Ectodermal cell (in vitro differentiated cells): ENCODE measurements around the gene ADGRF5.

ENCODE experiments used
- H3K27ac ChIP-seq: 2 replicates; pipeline ENCODE4 v1.7.0; 2013; ENCODE audit warnings: mild to moderate bottlenecking, low read depth, low read length; ENCODE audit not compliant: insufficient read depth, poor library complexity, severe bottlenecking
- H3K27me3 ChIP-seq: 2 replicates; pipeline ENCODE4 v1.7.0; 2013; ENCODE audit warnings: mild to moderate bottlenecking, low read length; ENCODE audit not compliant: insufficient read depth, control insufficient read depth, poor library complexity, severe bottlenecking
- H3K36me3 ChIP-seq: one replicate; pipeline ENCODE4 v1.7.0; 2013; ENCODE audit warnings: low read length; ENCODE audit not compliant: control insufficient read depth, insufficient read depth
- H3K4me1 ChIP-seq: one replicate; pipeline ENCODE4 v1.7.0; 2013; ENCODE audit warnings: low read length; ENCODE audit not compliant: control insufficient read depth, insufficient read depth
- H3K4me3 ChIP-seq: 2 replicates; pipeline ENCODE4 v1.7.0; 2013; ENCODE audit warnings: low read depth, low read length, control low read depth; ENCODE audit not compliant: insufficient read depth
- H3K9me3 ChIP-seq: 2 replicates; pipeline ENCODE4 v1.7.0; 2013; ENCODE audit warnings: mild to moderate bottlenecking, low read length, moderate library complexity; ENCODE audit not compliant: control insufficient read depth
- WGBS, 2 experiments: methylation state at CpG; one replicate each; pipeline ENCODE4 v1.1.7; 2013; ENCODE audit warnings: missing lambda C conversion rate in 2 of 2; 5-methylcytosine and 5-hydroxymethylcytosine counted together

ADGRF5 gene

GRCh38 chr6:46915866-46916265 is 5.9 kb downstream of the ADGRF5 start:
- Histone ChIP-seq H3K4me3 (no peak overlapping the region), H3K36me3 (no peaks in the 10 kb centered on the region), H3K4me1 (peaks cover 6% of the 10 kb centered on the region), H3K27ac (no peak overlapping the region), H3K27me3 (no peaks in the 10 kb centered on the region), H3K9me3 (no peaks in the 10 kb centered on the region)
- 91 to 96% methylated on average over 4 of the region's 4 CpGs for WGBS, 2 experiments

GRCh38 chr6:46915380-46915779 is 6.4 kb downstream of the ADGRF5 start:
- Histone ChIP-seq H3K4me1 (peaks cover 6% of the 10 kb centered on the region), H3K27me3 (no peaks in the 10 kb centered on the region), H3K27ac (no peak overlapping the region), H3K4me3 (no peak overlapping the region), H3K9me3 (no peaks in the 10 kb centered on the region), H3K36me3 (no peaks in the 10 kb centered on the region)

GRCh38 chr6:46914279-46914810 is 7.4 kb downstream of the ADGRF5 start:
- WGBS, 2 experiments = 72 to 85% methylated on average over 4 of the region's 4 CpGs
- H3K9me3 ChIP-seq = no peaks in the 10 kb centered on the region
- H3K4me1 ChIP-seq = peaks cover 6% of the 10 kb centered on the region
- H3K27me3 ChIP-seq = no peaks in the 10 kb centered on the region
- no peaks in the 10 kb centered on the region for H3K36me3 ChIP-seq
- no peak overlapping the region for H3K4me3 ChIP-seq
- no peak overlapping the region for H3K27ac ChIP-seq

- H3K9me3 ChIP-seq = no peaks in the 10 kb centered on the region
- H3K27me3 ChIP-seq = no peaks in the 10 kb centered on the region
- peaks cover 2% of the 10 kb centered on the region for H3K4me1 ChIP-seq
- 69 to 75% methylated on average over 2 of the region's 2 CpGs for WGBS, 2 experiments
- no peak overlapping the region for H3K4me3 ChIP-seq
- H3K27ac ChIP-seq = no peak overlapping the region
- no peaks in the 10 kb centered on the region for H3K36me3 ChIP-seq
Observed at GRCh38 chr6:46909371-46909770, 12.4 kb downstream of the ADGRF5 start.

GRCh38 chr6:46906776-46907175 is 15.0 kb downstream of the ADGRF5 start:
- Histone ChIP-seq H3K4me1 (no peaks in the 10 kb centered on the region), H3K27me3 (no peaks in the 10 kb centered on the region), H3K36me3 (no peaks in the 10 kb centered on the region), H3K9me3 (no peaks in the 10 kb centered on the region), H3K27ac (no peak overlapping the region), H3K4me3 (no peak overlapping the region)
- 85 to 92% methylated on average over 2 to 3 of the region's 3 CpGs for WGBS, 2 experiments

- no peaks in the 10 kb centered on the region for H3K4me1 ChIP-seq
- no peaks in the 10 kb centered on the region for H3K36me3 ChIP-seq
- no peaks in the 10 kb centered on the region for H3K27me3 ChIP-seq
- no peaks in the 10 kb centered on the region for H3K9me3 ChIP-seq
- H3K27ac ChIP-seq = no peak overlapping the region
- H3K4me3 ChIP-seq = no peak overlapping the region
- 78 to 100% methylated on average over 2 of the region's 3 CpGs for WGBS, 2 experiments
Observed at GRCh38 chr6:46904117-46904516, 17.6 kb downstream of the ADGRF5 start.

- WGBS, 2 experiments = 89 to 92% methylated on average over 4 of the region's 4 CpGs
- no peaks in the 10 kb centered on the region for H3K36me3 ChIP-seq
- H3K4me3 ChIP-seq = no peak overlapping the region
- H3K27me3 ChIP-seq = no peaks in the 10 kb centered on the region
- H3K9me3 ChIP-seq = no peaks in the 10 kb centered on the region
- H3K4me1 ChIP-seq = no peaks in the 10 kb centered on the region
- H3K27ac ChIP-seq = no peak overlapping the region
Observed at GRCh38 chr6:46903175-46903574, 18.6 kb downstream of the ADGRF5 start.

GRCh38 chr6:46901882-46902314 is 19.8 kb downstream of the ADGRF5 start:
- Histone ChIP-seq H3K27ac (no peak overlapping the region), H3K9me3 (no peaks in the 10 kb centered on the region), H3K4me1 (no peaks in the 10 kb centered on the region), H3K4me3 (no peak overlapping the region), H3K27me3 (no peaks in the 10 kb centered on the region), H3K36me3 (no peaks in the 10 kb centered on the region)
- 89 to 92% methylated on average over 5 of the region's 5 CpGs for WGBS, 2 experiments

GRCh38 chr6:46900266-46900665 is 21.5 kb downstream of the ADGRF5 start:
- Histone ChIP-seq H3K4me3 (no peak overlapping the region), H3K4me1 (no peaks in the 10 kb centered on the region), H3K27me3 (no peaks in the 10 kb centered on the region), H3K36me3 (no peaks in the 10 kb centered on the region), H3K9me3 (no peaks in the 10 kb centered on the region), H3K27ac (no peak overlapping the region)
- 83 to 95% methylated on average over 2 to 3 of the region's 3 CpGs for WGBS, 2 experiments

GRCh38 chr6:46899659-46900058 is 22.1 kb downstream of the ADGRF5 start:
- no peaks in the 10 kb centered on the region for H3K4me1 ChIP-seq
- no peaks in the 10 kb centered on the region for H3K36me3 ChIP-seq
- WGBS, 2 experiments = 78 to 86% methylated on average over 4 of the region's 4 CpGs
- H3K27ac ChIP-seq = no peak overlapping the region
- H3K4me3 ChIP-seq = no peak overlapping the region
- no peaks in the 10 kb centered on the region for H3K27me3 ChIP-seq
- H3K9me3 ChIP-seq = no peaks in the 10 kb centered on the region

- Histone ChIP-seq H3K4me1 (no peaks in the 10 kb centered on the region), H3K27me3 (no peaks in the 10 kb centered on the region), H3K4me3 (no peak overlapping the region), H3K27ac (no peak overlapping the region), H3K36me3 (no peaks in the 10 kb centered on the region), H3K9me3 (no peaks in the 10 kb centered on the region)
- WGBS, 2 experiments = 49 to 70% methylated on average over 2 of the region's 2 CpGs
Observed at GRCh38 chr6:46898006-46898405, 23.7 kb downstream of the ADGRF5 start.
